Measurements from ENCODE around the gene SSU72.
"Not testable (repeated sequence)": the region's sequence is repeated elsewhere in the genome, so short reads cannot be mapped to it uniquely, and the experiment has no call there.

GRCh38 chr1:1494311-1494710 is 80.4 kb downstream of the SSU72 start:
- not testable (repeated sequence) for TF ChIP-seq FOS (IDR thresholded peaks at IDR 0.05; ENCODE audit: borderline replicate concordance, insufficient read depth, low read length); POLR2A (IDR thresholded peaks at IDR 0.05; ENCODE audit: low read depth, low read length); JUN (IDR thresholded peaks at IDR 0.05; ENCODE audit: borderline replicate concordance, insufficient read depth, insufficient read length, low read depth); MYC (IDR thresholded peaks at IDR 0.05; ENCODE audit: low read depth, low read length); EZH2 (IDR thresholded peaks at IDR 0.05; ENCODE audit: borderline replicate concordance, low read depth, low read length, severe bottlenecking); POLR2AphosphoS5 (IDR thresholded peaks at IDR 0.05; ENCODE audit: insufficient read depth, low read depth, low read length); GATA2 (IDR thresholded peaks at IDR 0.05; ENCODE audit: insufficient read depth, insufficient read length, low read depth, low read length)
- TF ChIP-seq, protein P1, sequence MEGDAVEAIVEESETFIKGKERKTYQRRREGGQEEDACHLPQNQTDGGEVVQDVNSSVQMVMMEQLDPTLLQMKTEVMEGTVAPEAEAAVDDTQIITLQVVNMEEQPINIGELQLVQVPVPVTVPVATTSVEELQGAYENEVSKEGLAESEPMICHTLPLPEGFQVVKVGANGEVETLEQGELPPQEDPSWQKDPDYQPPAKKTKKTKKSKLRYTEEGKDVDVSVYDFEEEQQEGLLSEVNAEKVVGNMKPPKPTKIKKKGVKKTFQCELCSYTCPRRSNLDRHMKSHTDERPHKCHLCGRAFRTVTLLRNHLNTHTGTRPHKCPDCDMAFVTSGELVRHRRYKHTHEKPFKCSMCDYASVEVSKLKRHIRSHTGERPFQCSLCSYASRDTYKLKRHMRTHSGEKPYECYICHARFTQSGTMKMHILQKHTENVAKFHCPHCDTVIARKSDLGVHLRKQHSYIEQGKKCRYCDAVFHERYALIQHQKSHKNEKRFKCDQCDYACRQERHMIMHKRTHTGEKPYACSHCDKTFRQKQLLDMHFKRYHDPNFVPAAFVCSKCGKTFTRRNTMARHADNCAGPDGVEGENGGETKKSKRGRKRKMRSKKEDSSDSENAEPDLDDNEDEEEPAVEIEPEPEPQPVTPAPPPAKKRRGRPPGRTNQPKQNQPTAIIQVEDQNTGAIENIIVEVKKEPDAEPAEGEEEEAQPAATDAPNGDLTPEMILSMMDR (IDR thresholded peaks at IDR 0.05; ENCODE audit: extremely low read depth in 1 of 2, insufficient read depth in 1 of 2, low read depth in 1 of 2, low read length in 2 of 2), result not testable (repeated sequence)
- TF ChIP-seq, protein P2, sequence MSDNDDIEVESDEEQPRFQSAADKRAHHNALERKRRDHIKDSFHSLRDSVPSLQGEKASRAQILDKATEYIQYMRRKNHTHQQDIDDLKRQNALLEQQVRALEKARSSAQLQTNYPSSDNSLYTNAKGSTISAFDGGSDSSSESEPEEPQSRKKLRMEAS (IDR thresholded peaks at IDR 0.05; ENCODE audit: insufficient read depth, insufficient read length), result not testable (repeated sequence)
